GM19467 (cell line): Measurements from ENCODE around the gene LSM2.
"Not testable (repeated sequence)": the region's sequence is repeated elsewhere in the genome, so short reads cannot be mapped to it uniquely, and the experiment has no call there.

Experiments
- ATAC-seq: cut with Tn5 transposase; IDR thresholded peaks from one replicate; pipeline ENCODE4 v1.9.1; 2021; ENCODE audit warnings: mild to moderate bottlenecking, moderate library complexity; ENCODE audit not compliant: unreplicated experiment

Gene LSM2

DNA sequence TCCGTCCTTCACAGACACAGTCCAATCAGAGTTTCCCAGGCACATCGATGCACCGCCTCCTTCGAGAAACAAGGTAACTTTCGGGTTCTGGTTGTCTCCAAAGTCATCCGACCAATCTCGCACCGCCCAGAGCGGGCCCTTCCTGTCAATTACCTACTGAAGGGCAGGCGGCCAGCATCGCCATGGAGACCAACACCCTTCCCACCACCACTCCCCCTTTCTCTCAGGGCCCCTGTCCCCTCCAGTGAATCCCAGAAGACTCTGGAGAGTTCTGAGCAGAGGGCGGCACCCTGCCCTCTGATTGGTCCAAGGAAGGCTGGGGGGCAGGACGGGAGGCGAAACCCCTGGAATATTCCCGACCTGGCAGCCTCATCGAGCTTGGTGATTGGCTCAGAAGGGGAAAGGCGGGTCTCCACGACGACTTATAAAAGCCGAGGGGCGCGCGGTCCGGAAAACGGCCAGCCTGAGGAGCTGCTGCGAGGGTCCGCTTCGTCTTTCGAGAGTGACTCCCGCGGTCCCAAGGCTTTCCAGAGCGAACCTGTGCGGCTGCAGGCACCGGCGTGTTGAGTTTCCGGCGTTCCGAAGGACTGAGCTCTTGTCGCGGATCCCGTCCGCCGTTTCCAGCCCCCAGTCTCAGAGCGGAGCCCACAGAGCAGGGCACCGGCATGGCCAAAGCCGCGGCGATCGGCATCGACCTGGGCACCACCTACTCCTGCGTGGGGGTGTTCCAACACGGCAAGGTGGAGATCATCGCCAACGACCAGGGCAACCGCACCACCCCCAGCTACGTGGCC lies 20.7 kb upstream of the LSM2 start, which contains the start of gene HSPA1B:
Gene HSPA1B (plus strand): TSS at position 453 of the 794 bp plus-strand sequence. CDS start 213 bp downstream, at position 666.
- ATAC-seq, result peak; percentile 51

DNA sequence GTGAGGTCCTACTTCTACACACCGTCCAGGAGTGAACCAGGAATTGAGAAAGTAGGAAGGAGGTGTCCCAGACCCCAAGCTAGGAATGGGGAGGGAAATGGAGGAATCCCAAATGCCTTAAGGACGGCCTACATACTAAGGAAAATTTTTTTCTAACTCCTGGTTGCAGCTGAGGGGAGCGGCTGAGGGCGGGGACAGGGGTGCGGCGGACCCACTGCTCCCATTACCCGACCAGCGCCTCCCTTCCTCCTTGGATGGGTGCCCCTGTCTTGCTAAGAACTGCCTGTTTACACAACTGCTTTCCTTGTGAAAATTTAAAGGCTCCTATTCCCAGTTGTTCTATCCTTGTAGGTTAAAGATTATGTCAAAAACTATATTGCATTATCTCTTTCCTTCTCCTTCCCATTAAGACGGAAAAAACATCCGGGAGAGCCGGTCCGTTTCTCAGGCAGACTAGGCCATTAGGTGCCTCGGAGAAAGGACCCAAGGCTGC lies 20.1 kb upstream of the LSM2 start:
- ATAC-seq, result peak; percentile 16

- ATAC-seq, result no peak
These were observed 18.8 kb upstream of the LSM2 start for GRCh38 chr6:31825553-31825952.

DNA sequence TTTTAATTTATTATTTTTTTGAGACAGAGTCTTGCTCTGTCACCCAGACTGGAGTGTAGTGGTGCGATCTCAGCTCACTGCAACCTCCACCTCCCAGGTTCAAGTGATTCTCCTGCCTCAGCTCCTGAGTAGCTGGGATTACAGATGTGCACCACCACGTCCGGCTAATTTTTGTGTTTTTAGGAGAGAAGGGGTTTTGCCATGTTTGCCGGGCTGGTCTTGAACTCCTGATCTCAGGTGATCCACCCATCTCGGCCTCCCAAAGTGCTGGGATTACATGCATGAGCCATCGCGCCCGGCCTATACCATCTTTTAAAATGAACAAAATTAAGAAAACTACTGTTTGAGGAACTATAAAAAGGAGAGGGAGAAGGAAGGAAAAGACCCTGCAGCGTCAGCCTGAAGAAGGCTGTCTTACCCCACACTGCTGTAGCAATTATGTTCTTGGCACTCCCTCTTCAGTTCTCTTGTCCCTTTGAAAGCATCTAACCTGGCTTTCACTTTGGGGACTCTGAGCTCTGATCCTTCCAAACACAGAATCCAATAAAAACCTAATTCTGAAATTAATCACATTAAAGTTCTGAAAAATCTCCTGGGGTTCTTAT lies 16.9 kb upstream of the LSM2 start:
- not testable (repeated sequence) for ATAC-seq

- ATAC-seq, result no peak
These were observed 15.5 kb upstream of the LSM2 start for GRCh38 chr6:31822036-31822821.

GRCh38 chr6:31821301-31822035 lies 14.7 kb upstream of the LSM2 start:
- no peak for ATAC-seq

- not testable (repeated sequence) for ATAC-seq
These were observed 13.6 kb upstream of the LSM2 start for GRCh38 chr6:31820399-31820798.

GRCh38 chr6:31819871-31820299 lies 13.1 kb upstream of the LSM2 start:
- ATAC-seq, result no peak

- not testable (repeated sequence) for ATAC-seq
These were observed 11.3 kb upstream of the LSM2 start for GRCh38 chr6:31817929-31818511.

DNA sequence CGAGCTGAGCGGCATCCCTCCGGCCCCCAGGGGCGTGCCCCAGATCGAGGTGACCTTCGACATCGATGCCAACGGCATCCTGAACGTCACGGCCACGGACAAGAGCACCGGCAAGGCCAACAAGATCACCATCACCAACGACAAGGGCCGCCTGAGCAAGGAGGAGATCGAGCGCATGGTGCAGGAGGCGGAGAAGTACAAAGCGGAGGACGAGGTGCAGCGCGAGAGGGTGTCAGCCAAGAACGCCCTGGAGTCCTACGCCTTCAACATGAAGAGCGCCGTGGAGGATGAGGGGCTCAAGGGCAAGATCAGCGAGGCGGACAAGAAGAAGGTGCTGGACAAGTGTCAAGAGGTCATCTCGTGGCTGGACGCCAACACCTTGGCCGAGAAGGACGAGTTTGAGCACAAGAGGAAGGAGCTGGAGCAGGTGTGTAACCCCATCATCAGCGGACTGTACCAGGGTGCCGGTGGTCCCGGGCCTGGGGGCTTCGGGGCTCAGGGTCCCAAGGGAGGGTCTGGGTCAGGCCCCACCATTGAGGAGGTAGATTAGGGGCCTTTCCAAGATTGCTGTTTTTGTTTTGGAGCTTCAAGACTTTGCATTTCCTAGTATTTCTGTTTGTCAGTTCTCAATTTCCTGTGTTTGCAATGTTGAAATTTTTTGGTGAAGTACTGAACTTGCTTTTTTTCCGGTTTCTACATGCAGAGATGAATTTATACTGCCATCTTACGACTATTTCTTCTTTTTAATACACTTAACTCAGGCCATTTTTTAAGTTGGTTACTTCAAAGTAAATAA lies 10.6 kb upstream of the LSM2 start:
- not testable (repeated sequence) for ATAC-seq

DNA sequence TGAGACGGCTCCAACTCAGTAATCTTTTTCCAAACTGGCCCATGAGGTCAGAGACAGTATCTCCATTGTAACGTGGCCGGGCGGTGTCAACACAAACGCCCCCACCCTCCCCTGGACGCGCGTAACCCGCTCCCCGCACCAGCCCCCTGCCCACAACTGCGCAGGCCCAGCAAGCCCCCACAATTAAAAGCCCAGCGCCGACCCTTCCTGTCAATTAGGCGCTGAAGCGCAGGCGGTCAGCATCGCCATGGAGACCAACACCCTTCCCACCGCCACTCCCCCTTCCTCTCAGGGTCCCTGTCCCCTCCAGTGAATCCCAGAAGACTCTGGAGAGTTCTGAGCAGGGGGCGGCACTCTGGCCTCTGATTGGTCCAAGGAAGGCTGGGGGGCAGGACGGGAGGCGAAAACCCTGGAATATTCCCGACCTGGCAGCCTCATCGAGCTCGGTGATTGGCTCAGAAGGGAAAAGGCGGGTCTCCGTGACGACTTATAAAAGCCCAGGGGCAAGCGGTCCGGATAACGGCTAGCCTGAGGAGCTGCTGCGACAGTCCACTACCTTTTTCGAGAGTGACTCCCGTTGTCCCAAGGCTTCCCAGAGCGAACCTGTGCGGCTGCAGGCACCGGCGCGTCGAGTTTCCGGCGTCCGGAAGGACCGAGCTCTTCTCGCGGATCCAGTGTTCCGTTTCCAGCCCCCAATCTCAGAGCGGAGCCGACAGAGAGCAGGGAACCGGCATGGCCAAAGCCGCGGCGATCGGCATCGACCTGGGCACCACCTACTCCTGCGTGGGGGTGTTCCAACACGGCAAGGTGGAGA lies 8.5 kb upstream of the LSM2 start, which contains the start of the genes HSPA1A and HSPA1L:
Gene HSPA1A (plus strand): TSS at position 519 of the 814 bp plus-strand sequence. CDS start 214 bp downstream, at position 733.
Gene HSPA1L (minus strand): TSS at position 259 of the 814 bp plus-strand sequence. CDS start 3,311 bp downstream, outside the sequence.
- ATAC-seq, result no peak

- ATAC-seq, result no peak
These were observed 7.9 kb upstream of the LSM2 start for GRCh38 chr6:31814677-31815024.

DNA sequence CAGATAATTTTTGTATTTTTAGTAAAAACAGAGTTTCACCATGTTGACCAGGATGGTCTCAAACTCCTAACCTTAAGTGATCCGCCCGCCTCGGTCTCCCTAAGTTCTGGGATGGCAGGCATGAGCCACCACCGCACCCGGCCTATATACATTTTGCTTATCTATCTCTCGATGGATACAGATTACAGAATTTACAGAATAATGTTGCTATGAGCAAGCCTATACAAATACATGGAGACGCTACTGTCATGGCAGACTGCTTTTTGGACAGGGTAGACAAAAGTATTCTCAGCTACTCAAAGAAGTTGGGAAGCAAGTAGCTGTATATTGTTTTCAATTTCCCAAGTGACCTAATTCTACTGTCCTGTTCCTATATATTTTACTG lies 6.7 kb upstream of the LSM2 start:
- no peak for ATAC-seq

DNA sequence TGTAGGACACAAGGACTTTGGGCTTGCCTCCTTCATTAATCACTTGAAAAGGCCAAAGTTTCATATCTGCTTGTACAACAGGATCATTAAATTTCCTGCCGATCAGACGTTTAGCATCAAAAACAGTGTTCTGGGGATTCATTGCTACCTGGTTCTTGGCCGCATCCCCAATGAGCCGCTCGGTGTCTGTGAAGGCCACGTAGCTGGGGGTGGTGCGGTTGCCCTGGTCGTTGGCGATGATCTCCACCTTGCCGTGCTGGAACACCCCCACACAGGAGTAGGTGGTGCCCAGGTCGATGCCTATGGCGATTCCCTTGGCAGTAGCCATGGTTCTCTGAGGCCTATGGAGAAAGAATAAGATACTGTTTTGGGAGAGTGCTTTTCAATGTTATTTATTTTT lies 4.9 kb upstream of the LSM2 start:
- ATAC-seq, result no peak

DNA sequence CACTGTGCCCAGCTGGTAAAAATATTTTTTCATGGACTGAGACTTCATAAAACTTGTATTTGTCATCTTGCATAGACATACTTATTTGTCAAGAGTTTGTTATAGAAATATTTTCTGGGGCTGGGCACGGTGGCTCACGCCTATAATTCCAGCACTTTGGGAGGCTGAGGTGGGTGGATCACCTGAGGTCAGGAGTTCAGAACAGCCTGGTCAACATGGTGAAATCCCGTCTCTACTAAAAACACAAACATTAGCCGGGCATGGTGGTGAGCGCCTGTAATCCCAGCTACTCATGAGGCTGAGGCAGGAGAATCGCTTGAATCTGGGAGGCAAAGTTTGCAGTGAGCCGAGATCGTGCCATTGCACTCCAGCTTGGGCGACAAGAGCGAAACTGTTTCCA lies 1.8 kb upstream of the LSM2 start:
- ATAC-seq, result not testable (repeated sequence)

GRCh38 chr6:31805939-31806469 lies 762 bp downstream of the LSM2 start:
- peak; percentile 19 for ATAC-seq

- not testable (repeated sequence) for ATAC-seq
These were observed 5.5 kb downstream of the LSM2 start for GRCh38 chr6:31801031-31801927.
